Loucy (cell line): ENCODE results near the gene MRPS24.

ENCODE experiments used
- H2AFZ ChIP-seq: fragments of 200-600 bp; sonication (generic); 2 replicates; pipeline ENCODE4 v1.6.0; 2016; ENCODE audit warnings: antibody characterized with exemption, mild to moderate bottlenecking, low read length, moderate library complexity
- H3F3A ChIP-seq: fragments of 200-600 bp; 2 replicates; pipeline ENCODE4 v1.6.0; 2016; ENCODE audit warnings: antibody characterized with exemption, low read depth, mild to moderate bottlenecking
- H3K27me3 ChIP-seq: fragments of 200-600 bp; sonication (generic); 2 replicates; pipeline ENCODE4 v1.6.1; 2014; ENCODE audit warnings: low read length, mild to moderate bottlenecking; ENCODE audit not compliant: insufficient read depth, poor library complexity, severe bottlenecking
- H3K36me3 ChIP-seq: fragments of 200-600 bp; sonication (generic); 2 replicates; pipeline ENCODE4 v1.6.1; 2016; ENCODE audit warnings: low read length; ENCODE audit not compliant: insufficient read depth
- H3K4me1 ChIP-seq: fragments of 200-600 bp; sonication (generic); 2 replicates; pipeline ENCODE4 v1.5.1; 2014; ENCODE audit warnings: low read length, mild to moderate bottlenecking; ENCODE audit not compliant: insufficient read depth, poor library complexity, severe bottlenecking
- H3K4me2 ChIP-seq: fragments of 200-600 bp; sonication (generic); 2 replicates; pipeline ENCODE4 v1.6.0; 2014; ENCODE audit warnings: antibody characterized with exemption, low read length, low read depth, mild to moderate bottlenecking; ENCODE audit not compliant: poor library complexity, severe bottlenecking
- H3K4me3 ChIP-seq: fragments of 200-600 bp; sonication (generic); 2 replicates; pipeline ENCODE4 v1.5.1; 2014; ENCODE audit warnings: low read length, mild to moderate bottlenecking, mixed read lengths; ENCODE audit not compliant: poor library complexity, severe bottlenecking
- H3K79me2 ChIP-seq: fragments of 200-600 bp; sonication (generic); 2 replicates; pipeline ENCODE4 v1.6.1; 2014; ENCODE audit warnings: low read length; ENCODE audit not compliant: insufficient read depth
- H3K9ac ChIP-seq: fragments of 200-600 bp; sonication (generic); 2 replicates; pipeline ENCODE4 v1.6.0; 2014; ENCODE audit warnings: mild to moderate bottlenecking, low read depth, low read length, moderate library complexity; ENCODE audit not compliant: poor library complexity, severe bottlenecking
- H3K9me2 ChIP-seq: fragments of 200-600 bp; sonication (generic); replicated peaks from 2 replicates; pipeline ENCODE4 v1.6.1; 2016; ENCODE audit warnings: low read depth, low read length, mixed read lengths
- H3K9me3 ChIP-seq: fragments of 200-600 bp; sonication (generic); 2 replicates; pipeline ENCODE4 v1.6.1; 2014; ENCODE audit warnings: mild to moderate bottlenecking, antibody characterized with exemption, low read length, low read depth; ENCODE audit not compliant: insufficient read depth
- H4K20me1 ChIP-seq: fragments of 200-600 bp; sonication (generic); 2 replicates; pipeline ENCODE4 v1.6.0; 2014; ENCODE audit warnings: antibody characterized with exemption, low read length, mild to moderate bottlenecking; ENCODE audit not compliant: insufficient read depth, poor library complexity, severe bottlenecking
- CTCF ChIP-seq: fragments of 200-600 bp; sonication (generic); conservative IDR thresholded peaks from 2 replicates; pipeline ENCODE4 v1.5.1; 2014; ENCODE audit warnings: mild to moderate bottlenecking, antibody characterized with exemption, low read length
- EZH2phosphoT487 ChIP-seq: fragments of 200-600 bp; IDR thresholded peaks from 2 replicates; pipeline ENCODE4 v1.6.1; 2018; ENCODE audit warnings: antibody characterized with exemption, mild to moderate bottlenecking, moderate library complexity, borderline replicate concordance

The MRPS24 gene

GRCh38 chr7:43884617-43885016, 15.3 kb upstream of the MRPS24 start:
- no peaks in the 10 kb centered on the region for H3K79me2 ChIP-seq
- no peaks in the 10 kb centered on the region for H3K4me1 ChIP-seq
- no peaks in the 10 kb centered on the region for H3K27me3 ChIP-seq
- H3K9me2 ChIP-seq: no peaks in the 10 kb centered on the region
- peaks cover 4% of the 10 kb centered on the region for H4K20me1 ChIP-seq
- H3F3A ChIP-seq: no peaks in the 10 kb centered on the region
- no peak overlapping the region for H3K9ac ChIP-seq
- no peak overlapping the region for H3K4me3 ChIP-seq
- H3K4me2 ChIP-seq: no peak overlapping the region
- peaks cover 53% of the 10 kb centered on the region for H3K36me3 ChIP-seq
- no peak overlapping the region for H2AFZ ChIP-seq
- no peak for TF ChIP-seq CTCF
- H3K9me3 ChIP-seq: no peaks in the 10 kb centered on the region

- Histone ChIP-seq H3K9me2 (no peaks in the 10 kb centered on the region), H3K27me3 (no peaks in the 10 kb centered on the region), H3K79me2 (no peaks in the 10 kb centered on the region), H3K4me3 (no peak overlapping the region), H3K4me2 (no peak overlapping the region), H3K9me3 (no peaks in the 10 kb centered on the region), H3F3A (no peaks in the 10 kb centered on the region), H2AFZ (no peak overlapping the region), H3K9ac (no peak overlapping the region), H3K4me1 (no peaks in the 10 kb centered on the region), H4K20me1 (peaks cover 4% of the 10 kb centered on the region), H3K36me3 (peaks cover 56% of the 10 kb centered on the region)
- TF ChIP-seq CTCF (no peak), EZH2phosphoT487 (no peak)
Observed at GRCh38 chr7:43884209-43884608, 14.9 kb upstream of the MRPS24 start.

GRCh38 chr7:43880596-43880995, 11.3 kb upstream of the MRPS24 start:
- Histone ChIP-seq H3K9me2 (no peaks in the 10 kb centered on the region), H3K79me2 (no peaks in the 10 kb centered on the region), H4K20me1 (no peaks in the 10 kb centered on the region), H3K27me3 (no peaks in the 10 kb centered on the region), H3F3A (no peaks in the 10 kb centered on the region), H3K36me3 (peaks cover 79% of the 10 kb centered on the region), H3K9ac (no peak overlapping the region), H3K4me1 (no peaks in the 10 kb centered on the region), H3K4me3 (no peak overlapping the region), H3K9me3 (no peaks in the 10 kb centered on the region), H3K4me2 (no peak overlapping the region), H2AFZ (no peak overlapping the region)
- TF ChIP-seq EZH2phosphoT487 (no peak), CTCF (no peak)
